Liver (tissue), 3 donors: ENCODE measurements around the gene TSPAN13.

Experiments
- ATF3 ChIP-seq: IDR thresholded peaks from 2 replicates; pipeline ENCODE4 v1.6.1; 2016; ENCODE audit warnings: antibody characterized with exemption
- CTCF ChIP-seq: fragments of 150-350 bp; IDR thresholded peaks from 2 replicates; pipeline ENCODE4 v1.5.1; 2017; ENCODE audit warnings: improper control_type of control experiment, low read depth, low read length; ENCODE audit not compliant: missing input control
- EGR1 ChIP-seq, 2 donors: IDR thresholded peaks; 2 replicates each; pipeline ENCODE4 v1.6.1; 2016 to 2018; ENCODE audit warnings: antibody characterized with exemption in 2 of 2, low read depth in 2 of 2
- FOXA2 ChIP-seq: IDR thresholded peaks from 2 replicates; pipeline ENCODE4 v1.6.1; 2016; ENCODE audit warnings: antibody characterized with exemption
- GABPA ChIP-seq, 2 donors: IDR thresholded peaks in 1 of 2; conservative IDR thresholded peaks in 1 of 2; 2 replicates each; pipeline ENCODE4 v1.6.1; 2016; ENCODE audit warnings: antibody characterized with exemption in 2 of 2, mild to moderate bottlenecking in 1 of 2, moderate library complexity in 1 of 2
- HNF4A ChIP-seq, 2 donors: conservative IDR thresholded peaks; 2 replicates each; pipeline ENCODE4 v1.6.1; 2016; ENCODE audit warnings: antibody characterized with exemption in 2 of 2, mild to moderate bottlenecking in 2 of 2
- HNF4G ChIP-seq: IDR thresholded peaks from 2 replicates; pipeline ENCODE4 v1.6.1; 2016; ENCODE audit warnings: antibody characterized with exemption
- MAX ChIP-seq: IDR thresholded peaks from 2 replicates; pipeline ENCODE4 v1.6.1; 2016; ENCODE audit warnings: antibody characterized with exemption
- RAD21 ChIP-seq, 2 donors: IDR thresholded peaks; 2 replicates each; pipeline ENCODE4 v1.6.1; 2016; ENCODE audit warnings: antibody characterized with exemption in 2 of 2, mild to moderate bottlenecking in 2 of 2
- REST ChIP-seq: IDR thresholded peaks from 2 replicates; pipeline ENCODE4 v1.6.1; 2016; ENCODE audit warnings: antibody characterized with exemption, mild to moderate bottlenecking
- RXRA ChIP-seq, 2 donors: IDR thresholded peaks; 2 replicates each; pipeline ENCODE4 v1.6.1; 2017 to 2018; ENCODE audit warnings: antibody characterized with exemption in 2 of 2, mild to moderate bottlenecking in 1 of 2
- SP1 ChIP-seq: IDR thresholded peaks from 2 replicates; pipeline ENCODE4 v1.6.1; 2018; ENCODE audit warnings: antibody characterized with exemption, mild to moderate bottlenecking
- TAF1 ChIP-seq: conservative IDR thresholded peaks from 2 replicates; pipeline ENCODE4 v1.6.1; 2016; ENCODE audit warnings: antibody characterized with exemption, mild to moderate bottlenecking
- ZBTB33 ChIP-seq: IDR thresholded peaks from 2 replicates; pipeline ENCODE4 v1.6.1; 2016; ENCODE audit warnings: antibody characterized with exemption
- donor health status: healthy.
- donor health status: healthy.

- TF ChIP-seq HNF4G (no peak), CTCF (no peak), FOXA2 (no peak), RAD21 (IDR thresholded peaks at IDR 0.05) (no peak), GABPA (IDR thresholded peaks at IDR 0.05 in 1 of 2, conservative IDR thresholded peaks at IDR 0.05 in 1 of 2) (no peak), REST (peak; percentile 44), ATF3 (no peak), EGR1 (IDR thresholded peaks at IDR 0.05; ENCODE audit: low read depth in 2 of 2) (no peak), HNF4A (conservative IDR thresholded peaks at IDR 0.05) (peak; percentile 57 to 69), TAF1 (no peak), RXRA (IDR thresholded peaks at IDR 0.05) (peak; percentile 21 to 29), ZBTB33 (no peak), MAX (no peak), SP1 (peak; percentile 54)
These were observed at the start of gene TSPAN13 for GRCh38 chr7:16753102-16753931.
